HepG2 (cell line): Measurements from ENCODE around the gene HECTD4. TPM values are rescaled to one million over a fixed set of nuclear protein-coding genes. Genes with fewer than 3 reads are reported as not detected.
A peak's percentile ranks its signal among the peaks of the same experiment; 100 is the strongest.

ENCODE experiments used
- ATAC-seq: fragments of 200-7000 bp; cut with Tn5 transposase; 3 replicates; pipeline ENCODE4 v1.9.1; 2020; ENCODE audit warnings: mild to moderate bottlenecking, moderate library complexity
- BruUV-seq: library from RNA; stranded (reverse); fragments of 400-500 nt; replicated peaks from 2 replicates; lab custom pipeline; 2021; lab: Mats Ljungman, UMichigan
- CTCF ChIA-PET: fragments of 300-600 bp; formaldehyde crosslinking; extraction: SDS; loops from one replicate; lab custom pipeline; 2021; ENCODE audit warnings: low total read pairs, inconsistent platforms, low intra/inter-chr PET ratio; lab: Yijun Ruan, JAX
- POLR2A ChIA-PET: fragments of 350-600 bp; sonication (Branson Sonifier 250); formaldehyde crosslinking; loops from one replicate; lab custom pipeline; 2020; ENCODE audit warnings: antibody characterized with exemption, inconsistent platforms; lab: Yijun Ruan, JAX
- DNase-seq: peaks from one replicate; pipeline ENCODE4 v3.0.0-alpha.2; 2015; ENCODE audit warnings: low spot score
- FAIRE-seq: peaks from 3 replicates; lab custom pipeline; 2011; peaks lifted over from hg19 to GRCh38; lab: Jason Lieb, UNC
- H2AFZ ChIP-seq: one replicate; pipeline ENCODE4 v1.6.1; 2011; ENCODE audit warnings: low read length, inconsistent platforms
- H3K27ac ChIP-seq: fragments of 300-600 bp; 3 replicates; pipeline ENCODE4 v1.8.0; 2011; ENCODE audit warnings: mixed run types, mild to moderate bottlenecking, mixed read lengths, low read length, inconsistent platforms; ENCODE audit not compliant: insufficient read depth; ENCODE audit errors: extremely low read length
- H3K27me3 ChIP-seq, 2 experiments: fragments of 200-600 bp in 1 of 2; 2 replicates in 1 of 2; 3 replicates in 1 of 2; pipeline versions ENCODE4 v1.6.0 to v1.8.0; 2011; ENCODE audit warnings: low read length in 2 of 2, mild to moderate bottlenecking in 2 of 2, moderate library complexity in 2 of 2, inconsistent platforms in 1 of 2; ENCODE audit not compliant: insufficient read depth in 2 of 2, control insufficient read depth in 1 of 2
- H3K36me3 ChIP-seq, 2 experiments: fragments of 200-600 bp in 1 of 2; replicated peaks in 1 of 2; 2 replicates in 1 of 2; 3 replicates in 1 of 2; pipeline versions ENCODE4 v1.5.1 to v1.8.0; 2011; ENCODE audit warnings: low read length in 2 of 2, inconsistent platforms in 1 of 2; ENCODE audit not compliant: insufficient read depth in 2 of 2, control insufficient read depth in 1 of 2
- H3K4me1 ChIP-seq: 2 replicates; pipeline ENCODE4 v1.5.1; 2012; ENCODE audit warnings: low read length, inconsistent platforms; ENCODE audit not compliant: insufficient read depth
- H3K4me2 ChIP-seq: 2 replicates; pipeline ENCODE4 v1.6.0; 2011; ENCODE audit warnings: low read depth, low read length, inconsistent platforms
- H3K4me3 ChIP-seq, 3 experiments: fragments of 200-600 bp in 1 of 3; sonication (generic), shearing (Covaris generic) in 1 of 3; replicated peaks in 1 of 3; 2 replicates each; pipeline ENCODE4 v1.5.1; 2011 to 2016; ENCODE audit warnings: low read length in 3 of 3, inconsistent platforms in 2 of 3, low read depth in 2 of 3, mild to moderate bottlenecking in 2 of 3, control low read depth in 1 of 3, mixed read lengths in 1 of 3; ENCODE audit not compliant: insufficient read depth in 1 of 3
- H3K79me2 ChIP-seq: one replicate; pipeline ENCODE4 v1.6.1; 2011; ENCODE audit warnings: low read length, inconsistent platforms; ENCODE audit not compliant: insufficient read depth
- H3K9ac ChIP-seq: 2 replicates; pipeline ENCODE4 v1.6.0; 2011; ENCODE audit warnings: mild to moderate bottlenecking, low read depth, low read length, inconsistent platforms; ENCODE audit not compliant: insufficient read depth
- H3K9me3 ChIP-seq: 2 replicates; pipeline ENCODE4 v1.5.1; 2012; ENCODE audit warnings: mild to moderate bottlenecking, low read length
- H4K20me1 ChIP-seq: 2 replicates; pipeline ENCODE4 v1.6.0; 2011; ENCODE audit warnings: inconsistent platforms, mild to moderate bottlenecking, low read length, moderate library complexity; ENCODE audit not compliant: insufficient read depth
- AKAP8 ChIP-seq: sonication (generic); formaldehyde crosslinking; IDR thresholded peaks from 2 replicates; pipeline ENCODE4 v1.5.1; 2020; ENCODE audit warnings: mild to moderate bottlenecking, missing genetic modification reagents
- HMGA1 ChIP-seq: sonication (generic); formaldehyde crosslinking; conservative IDR thresholded peaks from 2 replicates; pipeline ENCODE4 v1.4.0; 2020; ENCODE audit warnings: missing genetic modification reagents
- ZC3H4 ChIP-seq: sonication (generic); formaldehyde crosslinking; IDR thresholded peaks from 2 replicates; pipeline ENCODE4 v1.4.0; 2020; ENCODE audit warnings: missing genetic modification reagents, borderline replicate concordance
- ZNF121 ChIP-seq: sonication (generic); formaldehyde crosslinking; IDR thresholded peaks from 2 replicates; pipeline ENCODE4 v1.5.0; 2020; ENCODE audit warnings: mild to moderate bottlenecking, missing genetic modification reagents
- ZNF232 ChIP-seq: sonication (generic); formaldehyde crosslinking; IDR thresholded peaks from 2 replicates; pipeline ENCODE4 v1.4.0; 2020; ENCODE audit warnings: missing genetic modification reagents, borderline replicate concordance
- ZNF616 ChIP-seq: sonication (generic); formaldehyde crosslinking; IDR thresholded peaks from 2 replicates; pipeline ENCODE4 v1.5.0; 2020; ENCODE audit warnings: low read depth, mild to moderate bottlenecking, missing genetic modification reagents
- ZSCAN21 ChIP-seq: sonication (generic); formaldehyde crosslinking; IDR thresholded peaks from 2 replicates; pipeline ENCODE4 v1.8.0; 2022; ENCODE audit warnings: mild to moderate bottlenecking, missing genetic modification reagents, moderate library complexity, borderline replicate concordance
- WGBS: methylation state at CpG from one replicate; pipeline ENCODE4 v1.1.6; 2017; ENCODE audit warnings: low lambda C conversion rate; 5-methylcytosine and 5-hydroxymethylcytosine counted together
- in situ Hi-C: cut with HindIII; loops from 2 replicates; pipeline ENCODE4 v1.10.0; 2017; ENCODE audit warnings: low pct_unique_long_range_greater_than_20kb; ENCODE audit not compliant: extremely low pct_ligation_motif_present
- intact Hi-C: fragments of 100-400 bp; cut with micrococcal nuclease; formaldehyde crosslinking; loops from one replicate; pipeline ENCODE4 v1.10.0; 2022; ENCODE audit not compliant: unreplicated experiment
- polyA plus RNA-seq, 8 experiments: library from polyadenylated mRNA; depleted of rRNA in 3 of 8; stranded (reverse) in 7 of 8; unstranded in 1 of 8; fragments of >200 nt; fragmentation: Illumina TruSeq in 4 of 8; extraction: Trizol in 4 of 8; gene quantifications; 2 replicates each; pipeline versions ENCODE4 v1.2.1 to v1.2.3, GENCODE V29; 2011 to 2016; ENCODE audit warnings: low read depth in 4 of 8, missing spikeins in 1 of 8, mixed read lengths in 1 of 8; ENCODE audit not compliant: insufficient read depth in 1 of 8
- total RNA-seq, 5 experiments: library from RNA; depleted of rRNA; stranded (reverse); fragments of >200 nt; fragmentation: Illumina TruSeq; extraction: Trizol; gene quantifications; 2 replicates each; pipeline ENCODE4 v1.2.3, GENCODE V29; 2016; ENCODE audit warnings: low read depth in 1 of 5
- TF ChIP-seq, protein P1 (sequence below): sonication (generic); formaldehyde crosslinking; IDR thresholded peaks from 2 replicates; pipeline ENCODE4 v1.4.0; 2020; ENCODE audit warnings: missing genetic modification reagents, borderline replicate concordance
- TF ChIP-seq, protein P2 (sequence below): IDR thresholded peaks from 2 replicates; pipeline ENCODE4 v1.6.1; 2016; ENCODE audit warnings: missing biosample characterization, missing genetic modification reagents, low read depth

Gene HECTD4
- total and polyA plus RNA-seq, 2 of the 13 experiments (the other 11 are each of a cell fraction or from before 2014, with no cell fraction given): 9.0 to 11.4 TPM

DNA sequence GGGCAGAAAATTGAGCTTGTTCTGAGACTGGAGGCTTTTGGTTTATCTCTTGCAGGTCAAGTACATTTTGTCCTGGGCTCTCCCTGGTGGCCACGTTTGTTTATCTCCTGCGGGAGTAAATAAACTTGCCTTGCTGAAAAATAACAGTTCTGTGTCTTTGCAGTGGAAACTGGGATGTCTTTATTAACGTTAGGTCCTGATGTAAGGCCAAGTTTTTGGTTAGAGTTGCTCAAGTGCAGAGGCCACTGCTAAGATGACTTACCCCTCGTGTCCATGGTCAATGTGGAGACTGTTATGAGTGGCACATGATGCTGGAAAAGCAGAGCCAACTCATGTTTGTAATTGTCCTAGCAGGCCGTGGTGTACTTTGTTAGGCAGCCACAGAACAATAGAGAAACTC, 40.3 kb upstream of the HECTD4 start (continued):
- TF ChIP-seq, protein P1, sequence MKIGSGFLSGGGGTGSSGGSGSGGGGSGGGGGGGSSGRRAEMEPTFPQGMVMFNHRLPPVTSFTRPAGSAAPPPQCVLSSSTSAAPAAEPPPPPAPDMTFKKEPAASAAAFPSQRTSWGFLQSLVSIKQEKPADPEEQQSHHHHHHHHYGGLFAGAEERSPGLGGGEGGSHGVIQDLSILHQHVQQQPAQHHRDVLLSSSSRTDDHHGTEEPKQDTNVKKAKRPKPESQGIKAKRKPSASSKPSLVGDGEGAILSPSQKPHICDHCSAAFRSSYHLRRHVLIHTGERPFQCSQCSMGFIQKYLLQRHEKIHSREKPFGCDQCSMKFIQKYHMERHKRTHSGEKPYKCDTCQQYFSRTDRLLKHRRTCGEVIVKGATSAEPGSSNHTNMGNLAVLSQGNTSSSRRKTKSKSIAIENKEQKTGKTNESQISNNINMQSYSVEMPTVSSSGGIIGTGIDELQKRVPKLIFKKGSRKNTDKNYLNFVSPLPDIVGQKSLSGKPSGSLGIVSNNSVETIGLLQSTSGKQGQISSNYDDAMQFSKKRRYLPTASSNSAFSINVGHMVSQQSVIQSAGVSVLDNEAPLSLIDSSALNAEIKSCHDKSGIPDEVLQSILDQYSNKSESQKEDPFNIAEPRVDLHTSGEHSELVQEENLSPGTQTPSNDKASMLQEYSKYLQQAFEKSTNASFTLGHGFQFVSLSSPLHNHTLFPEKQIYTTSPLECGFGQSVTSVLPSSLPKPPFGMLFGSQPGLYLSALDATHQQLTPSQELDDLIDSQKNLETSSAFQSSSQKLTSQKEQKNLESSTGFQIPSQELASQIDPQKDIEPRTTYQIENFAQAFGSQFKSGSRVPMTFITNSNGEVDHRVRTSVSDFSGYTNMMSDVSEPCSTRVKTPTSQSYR (CRISPR knock-in tag): no peak
- TF ChIP-seq ZC3H4 (CRISPR knock-in tag): no peak
- TF ChIP-seq, protein P2, sequence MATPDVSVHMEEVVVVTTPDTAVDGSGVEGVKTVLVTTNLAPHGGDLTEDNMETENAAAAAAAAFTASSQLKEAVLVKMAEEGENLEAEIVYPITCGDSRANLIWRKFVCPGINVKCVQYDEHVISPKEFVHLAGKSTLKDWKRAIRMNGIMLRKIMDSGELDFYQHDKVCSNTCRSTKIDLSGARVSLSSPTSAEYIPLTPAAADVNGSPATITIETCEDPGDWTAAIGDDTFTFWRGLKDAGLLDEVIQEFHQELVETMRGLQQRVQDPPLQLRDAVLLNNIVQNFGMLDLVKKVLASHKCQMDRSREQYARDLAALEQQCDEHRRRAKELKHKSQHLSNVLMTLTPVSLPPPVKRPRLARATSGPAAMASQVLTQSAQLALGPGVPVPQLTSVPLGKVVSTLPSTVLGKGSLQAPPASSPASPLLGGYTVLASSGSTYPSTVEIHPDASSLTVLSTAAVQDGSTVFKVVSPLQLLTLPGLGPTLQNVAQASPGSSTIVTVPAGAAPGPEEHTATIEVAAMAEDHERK (CRISPR knock-in tag): no peak
- TF ChIP-seq HMGA1: no peak
- TF ChIP-seq ZNF616 (CRISPR knock-in tag): no peak
- no peak for TF ChIP-seq ZNF232 (CRISPR knock-in tag)
- TF ChIP-seq AKAP8 (CRISPR knock-in tag): no peak

DNA sequence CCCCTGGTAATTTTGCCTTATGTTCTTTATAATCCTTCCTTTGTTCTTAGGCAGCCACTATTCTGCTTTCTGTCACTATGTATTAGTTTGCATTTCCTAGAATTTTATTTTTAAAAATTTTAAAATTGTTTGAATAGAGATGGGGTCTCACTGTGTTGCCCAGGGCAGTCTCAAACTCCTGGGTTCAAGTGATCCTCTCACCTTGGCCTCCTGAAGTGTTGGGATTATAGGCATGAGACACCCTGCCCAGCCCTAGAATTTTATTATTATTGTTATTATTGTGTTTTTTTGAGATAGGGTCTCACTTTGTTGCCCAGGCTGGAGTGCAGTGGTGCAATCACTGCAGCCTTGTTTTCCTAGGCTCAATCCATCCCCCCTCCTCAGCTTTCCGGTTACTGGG, 39.1 kb upstream of the HECTD4 start:
- intact Hi-C loops: no loop called here
- no peaks in the 10 kb centered on the region; a peak in 1 of 5 replicates for H3K27me3 ChIP-seq
- H3K9me3 ChIP-seq: no peaks in the 10 kb centered on the region
- H3K4me2 ChIP-seq: no peak overlapping the region; the same call in 1 of the 2 replicates
- TF ChIP-seq ZSCAN21 (no peak), ZNF121 (CRISPR knock-in tag) (peak; percentile 55; the same call in 1 of the 2 replicates)
- peaks cover 56% of the 10 kb centered on the region for H3K4me1 ChIP-seq
- H3K27ac ChIP-seq: no peak overlapping the region
- no peak overlapping the region for H2AFZ ChIP-seq
- no peak overlapping the region for H3K4me3 ChIP-seq
- 95% methylated on average over 1 of the region's 1 CpG for WGBS
- in situ Hi-C loops: no loop called here
- no peaks in the 10 kb centered on the region; a peak in 1 of 5 replicates for H3K36me3 ChIP-seq
- BruUV-seq: no TSS peak
- no peak for FAIRE-seq
- peaks cover 60% of the 10 kb centered on the region for H3K79me2 ChIP-seq
- ChIA-PET CTCF (no interaction called here), POLR2A (no interaction called here)
- peaks cover 5% of the 10 kb centered on the region; the same call in 1 of the 2 replicates for H4K20me1 ChIP-seq
- no peak overlapping the region for H3K9ac ChIP-seq
- DNase-seq: no peak
- no peak for ATAC-seq
